CD4-positive, alpha-beta T cell (primary cell): ENCODE measurements around the gene ROR1. TPM values are rescaled to one million over a fixed set of nuclear protein-coding genes. Genes with fewer than 3 reads are reported as not detected.

Experiments used
- ATAC-seq: fragments of 200-7000 bp; cut with Tn5 transposase; one replicate; pipeline ENCODE4 v1.10.0; 2022; ENCODE audit warnings: mild to moderate bottlenecking; ENCODE audit not compliant: poor library complexity
- CTCF ChIA-PET: fragments of 350-600 bp; sonication (Branson Sonifier 250); formaldehyde crosslinking; loops from one replicate; lab custom pipeline; 2021; ENCODE audit warnings: antibody characterized with exemption, inconsistent platforms; lab: Charles Lee
- POLR2A ChIA-PET: fragments of 350-600 bp; sonication (Branson Sonifier 250); formaldehyde crosslinking; loops from one replicate; lab custom pipeline; 2021; ENCODE audit warnings: antibody characterized with exemption, inconsistent platforms; lab: Charles Lee
- DNase-seq, 14 experiments: peaks; one replicate each; pipeline ENCODE4 v3.0.0-alpha.2; 2013 to 2020; ENCODE audit warnings: mixed read lengths in 2 of 14
- H3K27ac ChIP-seq, 2 donors: one replicate each; pipeline versions ENCODE4 v1.5.1 to v1.7.0; 2013; ENCODE audit warnings: low read length in 2 of 2, low read depth in 1 of 2, mild to moderate bottlenecking in 1 of 2
- H3K27me3 ChIP-seq, 2 experiments: 1 replicate in 1 of 2; 2 replicates in 1 of 2; pipeline versions ENCODE4 v1.6.1 to v1.7.0; 2013; ENCODE audit warnings: low read length in 2 of 2, control low read depth in 1 of 2, mild to moderate bottlenecking in 1 of 2, moderate library complexity in 1 of 2; ENCODE audit not compliant: insufficient read depth in 2 of 2, control insufficient read depth in 1 of 2
- H3K36me3 ChIP-seq: one replicate; pipeline ENCODE4 v1.6.1; 2013; ENCODE audit warnings: low read length, control low read depth; ENCODE audit not compliant: insufficient read depth
- H3K4me1 ChIP-seq: one replicate; pipeline ENCODE4 v1.6.1; 2013; ENCODE audit warnings: low read length, control low read depth; ENCODE audit not compliant: insufficient read depth
- H3K4me3 ChIP-seq: one replicate; pipeline ENCODE4 v1.5.1; 2013; ENCODE audit warnings: mild to moderate bottlenecking, low read length, moderate library complexity
- H3K9me3 ChIP-seq, 2 experiments: 1 replicate in 1 of 2; 2 replicates in 1 of 2; pipeline versions ENCODE4 v1.6.1 to v1.7.0; 2013; ENCODE audit warnings: low read length in 2 of 2, mild to moderate bottlenecking in 2 of 2, control low read depth in 1 of 2, moderate library complexity in 1 of 2; ENCODE audit not compliant: control insufficient read depth in 1 of 2, insufficient read depth in 1 of 2
- H3K27ac Mint-ChIP-seq: one replicate; pipeline ENCODE4 v1.8.0; 2020; ENCODE audit warnings: mixed read lengths
- H3K27me3 Mint-ChIP-seq: one replicate; pipeline ENCODE4 v1.8.0; 2021; ENCODE audit warnings: mixed read lengths
- H3K36me3 Mint-ChIP-seq: one replicate; pipeline ENCODE4 v1.8.0; 2021; ENCODE audit warnings: low read depth, mixed read lengths
- H3K4me1 Mint-ChIP-seq: one replicate; pipeline ENCODE4 v1.8.0; 2021; ENCODE audit warnings: low read depth, mixed read lengths
- H3K4me3 Mint-ChIP-seq: one replicate; pipeline ENCODE4 v1.8.0; 2020; ENCODE audit warnings: mild to moderate bottlenecking, mixed read lengths
- H3K9me3 Mint-ChIP-seq: one replicate; pipeline ENCODE4 v1.8.0; 2020; ENCODE audit warnings: mixed read lengths
- CTCF ChIP-seq: fragments of 200-600 bp; IDR thresholded peaks from one replicate; pipeline ENCODE4 v1.8.0; 2022; ENCODE audit warnings: antibody characterized with exemption, mild to moderate bottlenecking
- intact Hi-C, 2 experiments: fragments of 100-400 bp; cut with DNase I in 1 of 2; cut with micrococcal nuclease in 1 of 2; formaldehyde crosslinking; loops; one replicate each; pipeline versions ENCODE4 v1.15.1 to v1.9.0; 2023 to 2025; cut with DNase I, micrococcal nuclease
- total RNA-seq, 174 experiments: library from RNA in 2 of 174; stranded (reverse) in 2 of 174; gene quantifications; one replicate each; pipeline ENCODE4 v1.2.3 and lab custom pipeline; 2021 to 2026

Gene ROR1
- total RNA-seq, 2 experiments from 2014 or later, result not detected

- ChIA-PET CTCF (no interaction called here), POLR2A (no interaction called here)
- DNase-seq, result no peak
- Mint-ChIP-seq H3K36me3 (no peaks in the 10 kb centered on the region), H3K27me3 (peaks cover 6% of the 10 kb centered on the region), H3K9me3 (no peaks in the 10 kb centered on the region), H3K4me3 (no peak overlapping the region), H3K4me1 (no peaks in the 10 kb centered on the region), H3K27ac (no peak overlapping the region)
- Histone ChIP-seq H3K4me3 (no peak overlapping the region), H3K9me3 (peaks cover 0 to 3% of the 10 kb centered on the region in 2 experiments), H3K27me3 (no peaks in the 10 kb centered on the region), H3K4me1 (no peaks in the 10 kb centered on the region), H3K27ac (no peak overlapping the region), H3K36me3 (no peaks in the 10 kb centered on the region)
- no peak for TF ChIP-seq CTCF
- intact Hi-C loops, result no loop called here
- ATAC-seq, result no peak
These were observed 176.2 kb downstream of the ROR1 start for GRCh38 chr1:63950023-63950422.

- H3K27ac Mint-ChIP-seq, result no peak overlapping the region
- no peak for ATAC-seq
- no peak overlapping the region for H3K4me3 Mint-ChIP-seq
These were observed 177.5 kb downstream of the ROR1 start for GRCh38 chr1:63951059-63951946.

GRCh38 chr1:63954187-63954586, 180.4 kb downstream of the ROR1 start:
- Histone ChIP-seq H3K4me3 (no peak overlapping the region), H3K27ac (no peak overlapping the region), H3K27me3 (no peaks in the 10 kb centered on the region), H3K36me3 (no peaks in the 10 kb centered on the region), H3K9me3 (peaks cover 0 to 7% of the 10 kb centered on the region in 2 experiments), H3K4me1 (no peaks in the 10 kb centered on the region)
- ATAC-seq (no peak), DNase-seq (no peak)
- peaks cover 3% of the 10 kb centered on the region for H3K9me3 Mint-ChIP-seq
- ChIA-PET CTCF (no interaction called here), POLR2A (no interaction called here)
- TF ChIP-seq CTCF, result no peak
- intact Hi-C loops, result no loop called here
- peaks cover 6% of the 10 kb centered on the region for H3K27me3 Mint-ChIP-seq
- no peaks in the 10 kb centered on the region for H3K36me3 Mint-ChIP-seq
- no peak overlapping the region for H3K4me3 Mint-ChIP-seq
- H3K27ac Mint-ChIP-seq, result no peak overlapping the region
- H3K4me1 Mint-ChIP-seq, result no peaks in the 10 kb centered on the region

More at GRCh38 chr1:63951059-63951946, 177.5 kb downstream of the ROR1 start:
- Histone ChIP-seq H3K9me3 (peaks cover 0 to 7% of the 10 kb centered on the region in 2 experiments), H3K27ac (no peak overlapping the region), H3K36me3 (no peaks in the 10 kb centered on the region), H3K4me1 (no peaks in the 10 kb centered on the region), H3K27me3 (no peaks in the 10 kb centered on the region), H3K4me3 (no peak overlapping the region)
- Mint-ChIP-seq H3K9me3 (peaks cover 3% of the 10 kb centered on the region), H3K36me3 (no peaks in the 10 kb centered on the region), H3K4me1 (no peaks in the 10 kb centered on the region), H3K27me3 (peaks cover 6% of the 10 kb centered on the region)
- TF ChIP-seq CTCF, result no peak
- intact Hi-C loops, result no loop called here
- no peak for DNase-seq
- POLR2A ChIA-PET, result no interaction called here
- CTCF ChIA-PET, result interaction anchor here (2.0 kb wide), 1 partner anchor 12 kb away, joined by 4 read pairs; no protein-coding TSS in a partner anchor
